Pancreas (tissue), 10 donors: Measurements from ENCODE around the gene RHOD. TPM values are rescaled to one million over a fixed set of nuclear protein-coding genes. Genes with fewer than 3 reads are reported as not detected.

Experiments
- ATAC-seq, 4 donors: fragments of 200-7000 bp; cut with Tn5 transposase; one replicate each; pipeline versions ENCODE4 v1.8.0 to v1.9.1; 2020; ENCODE audit warnings: mild to moderate bottlenecking in 4 of 4, moderate library complexity in 4 of 4
- DNase-seq, 6 donors: peaks; one replicate each; pipeline ENCODE4 v3.0.0-alpha.2; 2020
- FAIRE-seq: peaks from 2 replicates; lab custom pipeline; 2012; peaks lifted over from hg19 to GRCh38; lab: Jason Lieb, UNC
- H3K27ac ChIP-seq, 4 donors: fragments of 200-600 bp; sonication (generic); 1 replicate in 3 of 4; 2 replicates in 1 of 4; pipeline versions ENCODE4 v1.5.0 to v1.8.0; 2020
- H3K27me3 ChIP-seq, 4 donors: fragments of 200-600 bp; one replicate each; pipeline ENCODE4 v1.8.0; 2021
- H3K36me3 ChIP-seq, 3 donors: fragments of 200-600 bp; sonication (generic) in 1 of 3; one replicate each; pipeline versions ENCODE4 v1.5.0 to v1.8.0; 2020 to 2021
- H3K4me1 ChIP-seq, 3 donors: fragments of 200-600 bp; one replicate each; pipeline ENCODE4 v1.8.0; 2021
- H3K4me3 ChIP-seq, 4 donors: fragments of 200-600 bp; sonication (generic) in 2 of 4; one replicate each; pipeline versions ENCODE4 v1.5.0 to v1.8.0; 2020 to 2021
- H3K9me3 ChIP-seq, 4 donors: fragments of 200-600 bp; one replicate each; pipeline ENCODE4 v1.8.0; 2021
- WGBS, 2 donors: extraction: QIAGEN DNeasy Blood & Tissue Kit; methylation state at CpG; one replicate each; pipeline ENCODE4 v1.1.7; 2013; 5-methylcytosine and 5-hydroxymethylcytosine counted together
- intact Hi-C, 3 donors: fragments of 100-400 bp; cut with DNase I; formaldehyde crosslinking; loops; one replicate each; pipeline versions ENCODE4 v1.11.1 to v1.14.2; 2022
- polyA plus RNA-seq, 2 donors: library from polyadenylated mRNA; stranded (reverse); fragments of 200-250 nt; gene quantifications; one replicate each; pipeline ENCODE4 v1.2.3, GENCODE V29; 2013
- total RNA-seq, 6 donors: library from RNA; stranded (reverse); fragmentation: NEBNext Ultra II Directional in 4 of 6; extraction: Animal tissue kit (Norgen Biotek cat#: 25700) in 4 of 6; gene quantifications; one replicate each; pipeline versions ENCODE4 v1.2.1 to v1.2.4, GENCODE V29; 2021 to 2023
- TF ChIP-seq, protein P1 (sequence below), 4 donors: fragments of 200-600 bp; sonication (generic) in 3 of 4; IDR thresholded peaks; one replicate each; pipeline versions ENCODE4 v1.5.0 to v1.8.0; 2021; ENCODE audit warnings: antibody characterized with exemption in 4 of 4
- donor health status: healthy with polysubstance abuse.
- donor health status: DM: no; HTN: no; CAD: no; lungs with moderate emphysema.
- donor health status: DM: no; HTN: no; CAD: no.
- donor health status: control.
- donor health status: control.
- donor health status: Bipolar disorder and iron deficiency.
- donor health status: DM: yes; HTN: yes; CAD: no.
- donor health status: DM: no; HTN: no; CAD: no.
- donor health status: DM: no; HTN: no; CAD: no.
- donor health status: DM: yes; HTN: yes; CAD: no.

The RHOD gene
- total and polyA plus RNA-seq, 8 donors: 14.9 to 45.8 (median 18.6) TPM

- FAIRE-seq (no peak), ATAC-seq (no peak), DNase-seq (no peak)
- Histone ChIP-seq H3K9me3 (no peaks in the 10 kb centered on the region), H3K4me3 (no peak overlapping the region), H3K36me3 (no peaks in the 10 kb centered on the region), H3K27me3 (no peaks in the 10 kb centered on the region), H3K27ac (no peak overlapping the region), H3K4me1 (peaks cover 4 to 9% (median 4%) of the 10 kb centered on the region in 3 donors)
- TF ChIP-seq, protein P1, sequence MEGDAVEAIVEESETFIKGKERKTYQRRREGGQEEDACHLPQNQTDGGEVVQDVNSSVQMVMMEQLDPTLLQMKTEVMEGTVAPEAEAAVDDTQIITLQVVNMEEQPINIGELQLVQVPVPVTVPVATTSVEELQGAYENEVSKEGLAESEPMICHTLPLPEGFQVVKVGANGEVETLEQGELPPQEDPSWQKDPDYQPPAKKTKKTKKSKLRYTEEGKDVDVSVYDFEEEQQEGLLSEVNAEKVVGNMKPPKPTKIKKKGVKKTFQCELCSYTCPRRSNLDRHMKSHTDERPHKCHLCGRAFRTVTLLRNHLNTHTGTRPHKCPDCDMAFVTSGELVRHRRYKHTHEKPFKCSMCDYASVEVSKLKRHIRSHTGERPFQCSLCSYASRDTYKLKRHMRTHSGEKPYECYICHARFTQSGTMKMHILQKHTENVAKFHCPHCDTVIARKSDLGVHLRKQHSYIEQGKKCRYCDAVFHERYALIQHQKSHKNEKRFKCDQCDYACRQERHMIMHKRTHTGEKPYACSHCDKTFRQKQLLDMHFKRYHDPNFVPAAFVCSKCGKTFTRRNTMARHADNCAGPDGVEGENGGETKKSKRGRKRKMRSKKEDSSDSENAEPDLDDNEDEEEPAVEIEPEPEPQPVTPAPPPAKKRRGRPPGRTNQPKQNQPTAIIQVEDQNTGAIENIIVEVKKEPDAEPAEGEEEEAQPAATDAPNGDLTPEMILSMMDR (IDR thresholded peaks at IDR 0.05): no peak
- 88% methylated on average over 7 of the region's 7 CpGs for whole genome bisulfite sequencing, 2 donors
- intact Hi-C loops: no loop called here
These were observed 60.5 kb downstream of the RHOD start for GRCh38 chr11:67117176-67117575.

GRCh38 chr11:67117672-67118180 lies 61.1 kb downstream of the RHOD start:
- Histone ChIP-seq H3K27ac (peak overlapping the region in 3 of 4 donors; percentile 79 to 94 (median 90)), H3K36me3 (no peaks in the 10 kb centered on the region), H3K4me3 (peak overlapping the region in 2 of 4 donors; percentile 43 to 48), H3K4me1 (peaks cover 4 to 14% (median 5%) of the 10 kb centered on the region in 3 donors), H3K9me3 (no peaks in the 10 kb centered on the region), H3K27me3 (no peaks in the 10 kb centered on the region)
- ATAC-seq: no peak
- TF ChIP-seq, protein P1 (IDR thresholded peaks at IDR 0.05): no peak
- 43 to 53% methylated on average over 40 to 65 of the region's 65 CpGs for WGBS, 2 donors
- intact Hi-C loops: no loop called here
- no peak for FAIRE-seq
- peak; percentile 17 to 75 (median 44) for DNase-seq

- Histone ChIP-seq H3K36me3 (no peaks in the 10 kb centered on the region), H3K27me3 (no peaks in the 10 kb centered on the region), H3K4me3 (peak overlapping the region in 3 of 4 donors; percentile 21 to 48 (median 43)), H3K9me3 (no peaks in the 10 kb centered on the region), H3K4me1 (peaks cover 4 to 14% (median 5%) of the 10 kb centered on the region in 3 donors), H3K27ac (peak overlapping the region; percentile 70 to 94 (median 84))
- TF ChIP-seq, protein P1 (IDR thresholded peaks at IDR 0.05): no peak
- ATAC-seq (peak; percentile 11 to 29 (median 20)), FAIRE-seq (no peak), DNase-seq (peak; percentile 43 to 86 (median 62))
- intact Hi-C loops: no loop called here
- WGBS, 2 donors: 6 to 13% methylated on average over 34 to 59 of the region's 59 CpGs
These were observed 61.6 kb downstream of the RHOD start for GRCh38 chr11:67118181-67118766.

DNA sequence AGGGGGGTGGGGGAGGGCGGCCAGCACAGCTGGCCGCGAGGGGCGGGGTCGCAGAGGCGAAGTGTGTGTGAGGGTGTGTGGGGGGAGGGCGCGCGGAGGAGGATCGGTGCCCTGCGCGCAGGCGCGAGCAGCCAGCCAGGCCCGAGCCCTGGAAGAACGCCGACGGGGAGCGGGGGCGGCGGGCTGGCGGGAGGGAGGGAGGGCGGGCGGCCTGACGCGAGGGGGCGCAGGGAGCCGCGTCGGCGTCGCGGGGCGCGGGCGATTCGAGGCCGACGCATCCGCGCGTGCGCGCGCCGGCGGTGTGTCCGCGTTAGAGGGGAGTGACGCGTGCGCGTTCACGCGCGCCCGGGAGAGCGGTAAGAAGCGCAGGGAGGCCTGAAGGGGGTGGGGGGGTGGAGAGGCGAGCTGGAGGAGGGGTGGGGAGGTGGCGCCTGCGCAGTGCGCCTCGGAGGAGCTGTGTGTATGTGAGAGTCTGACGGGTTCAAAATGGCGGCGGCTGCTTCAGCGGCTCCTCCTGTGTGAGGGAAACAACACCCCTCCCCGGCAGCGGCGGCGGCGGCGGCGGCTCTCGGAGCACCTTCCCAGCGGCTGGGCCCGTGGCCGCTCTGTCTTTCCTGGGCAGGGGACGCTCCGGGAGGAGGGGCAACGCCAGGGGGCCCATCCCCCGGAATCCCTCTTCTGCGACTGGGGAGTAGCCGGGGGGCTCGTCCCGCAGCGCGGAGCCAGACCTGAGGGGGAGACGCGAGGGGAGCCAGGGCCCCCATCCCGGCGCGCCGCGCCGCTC lies 62.3 kb downstream of the RHOD start, which contains the start of gene KDM2A:
Gene KDM2A, plus strand, starts transcription at position 463 of the 784 bp plus-strand sequence. CDS start 2,054 bp downstream, outside the sequence.
- ATAC-seq (peak; percentile 87 to 93 (median 92)), DNase-seq (peak; percentile 98 to 100 (median 99)), FAIRE-seq (no peak)
- whole genome bisulfite sequencing, 2 donors: 1% methylated on average over 47 to 97 of the region's 97 CpGs
- intact Hi-C loops: no loop called here
- Histone ChIP-seq H3K9me3 (no peaks in the 10 kb centered on the region), H3K27me3 (no peaks in the 10 kb centered on the region), H3K4me3 (peak within 1 kb of the TSS; percentile 77 to 95 (median 86)), H3K4me1 (peaks cover 4 to 14% (median 5%) of the 10 kb centered on the region in 3 donors), H3K27ac (peak within 1 kb of the TSS; percentile 92 to 96 (median 93)), H3K36me3 (no peaks in the 10 kb centered on the region)
- TF ChIP-seq, protein P1 (IDR thresholded peaks at IDR 0.05): no peak
